HL-60 (cell line): Measurements from ENCODE around the gene SLC39A2.
"Not testable (repeated sequence)": the region's sequence is repeated elsewhere in the genome, so short reads cannot be mapped to it uniquely, and the experiment has no call there.

ENCODE experiments used
- DNase-seq, 2 experiments: peaks; one replicate each; pipeline ENCODE4 v3.0.0-alpha.2; 2010 to 2020; ENCODE audit warnings: low read depth in 1 of 2, low spot score in 1 of 2
- H3K27ac ChIP-seq: fragments of 250-450 bp; sonication (Bioruptor Pico); replicated peaks from 2 replicates; pipeline ENCODE4 v1.5.1; 2020; ENCODE audit warnings: mild to moderate bottlenecking, moderate library complexity
- H3K27me3 ChIP-seq: fragments of 250-450 bp; sonication (Bioruptor Pico); 2 replicates; pipeline ENCODE4 v1.5.1; 2021; ENCODE audit warnings: mild to moderate bottlenecking, moderate library complexity; ENCODE audit not compliant: insufficient read depth, poor library complexity, severe bottlenecking
- H3K4me3 ChIP-seq: replicated peaks from 2 replicates; pipeline ENCODE4 v1.5.1; 2011; ENCODE audit warnings: mild to moderate bottlenecking, control low read depth, low read length; ENCODE audit not compliant: insufficient read depth
- CTCF ChIP-seq: IDR thresholded peaks from one replicate; pipeline ENCODE4 v1.5.1; 2011; ENCODE audit warnings: low read length, control low read depth, inconsistent platforms; ENCODE audit not compliant: insufficient read depth
- GABPA ChIP-seq: IDR thresholded peaks from 2 replicates; pipeline ENCODE4 v1.6.1; 2012; ENCODE audit warnings: low read depth
- POLR2AphosphoS5 ChIP-seq: IDR thresholded peaks from 2 replicates; pipeline ENCODE4 v1.6.1; 2012; ENCODE audit warnings: low read depth
- REST ChIP-seq: IDR thresholded peaks from 2 replicates; pipeline ENCODE4 v1.6.1; 2012; ENCODE audit warnings: low read depth; ENCODE audit not compliant: insufficient replicate concordance
- SPI1 ChIP-seq: IDR thresholded peaks from 2 replicates; pipeline ENCODE4 v1.6.1; 2012; ENCODE audit warnings: low read depth, mild to moderate bottlenecking, borderline replicate concordance

The SLC39A2 gene

GRCh38 chr14:20980906-20981305, 18.2 kb upstream of the SLC39A2 start:
- no peaks in the 10 kb centered on the region for H3K27me3 ChIP-seq
- DNase-seq = no peak
- no peak overlapping the region for H3K4me3 ChIP-seq
- TF ChIP-seq REST = no peak
- no peak for TF ChIP-seq GABPA
- TF ChIP-seq SPI1 = no peak
- no peak for TF ChIP-seq CTCF
- TF ChIP-seq POLR2AphosphoS5 = no peak
- no peak overlapping the region for H3K27ac ChIP-seq

DNA sequence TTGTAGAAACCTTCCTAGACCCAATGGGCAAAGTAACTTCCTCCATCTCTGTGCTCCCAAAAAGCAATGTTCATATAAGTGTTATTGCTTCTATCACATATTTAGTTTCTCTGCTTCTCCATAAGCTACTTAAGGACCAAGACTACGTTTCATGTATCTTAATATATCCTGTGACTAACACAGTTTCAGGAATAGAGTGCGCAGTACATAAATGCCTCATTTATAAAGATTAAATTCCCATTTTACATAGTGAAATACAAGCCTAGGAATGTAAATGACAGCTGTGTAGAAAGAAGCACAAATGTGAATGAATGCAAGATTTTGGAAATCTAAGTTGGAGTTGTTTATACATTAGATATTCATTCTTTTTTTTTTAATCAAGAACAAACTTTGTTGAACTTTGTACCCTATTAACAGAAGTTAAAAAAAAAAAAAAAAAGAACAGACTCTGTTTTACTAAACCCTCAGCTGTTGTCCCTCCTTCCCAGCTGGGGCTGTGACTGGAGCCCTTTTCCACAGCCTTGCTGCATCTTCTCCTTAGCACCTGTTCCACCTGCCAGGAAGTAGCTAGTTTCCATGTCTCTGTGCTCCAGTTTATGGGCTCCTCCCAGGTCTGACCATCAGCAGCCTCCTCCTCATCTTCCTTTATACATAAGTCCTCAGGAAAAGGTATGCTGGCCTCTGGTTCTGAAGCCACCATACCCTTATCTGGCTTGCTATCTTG, 16.3 kb upstream of the SLC39A2 start:
- Histone ChIP-seq H3K27ac (no peak overlapping the region), H3K4me3 (no peak overlapping the region), H3K27me3 (no peaks in the 10 kb centered on the region)
- no peak for TF ChIP-seq GABPA
- no peak for DNase-seq

- peak; percentile 66; the same call in 1 of the 2 replicates for TF ChIP-seq SPI1
- H3K27me3 ChIP-seq, H3K4me3 ChIP-seq: not testable (repeated sequence)
- H3K27ac ChIP-seq = peak overlapping the region; percentile 14; the same call in 1 of the 2 replicates
- peak; percentile 14 to 43 for DNase-seq
These were observed 13.4 kb upstream of the SLC39A2 start for GRCh38 chr14:20985650-20986049.

DNA sequence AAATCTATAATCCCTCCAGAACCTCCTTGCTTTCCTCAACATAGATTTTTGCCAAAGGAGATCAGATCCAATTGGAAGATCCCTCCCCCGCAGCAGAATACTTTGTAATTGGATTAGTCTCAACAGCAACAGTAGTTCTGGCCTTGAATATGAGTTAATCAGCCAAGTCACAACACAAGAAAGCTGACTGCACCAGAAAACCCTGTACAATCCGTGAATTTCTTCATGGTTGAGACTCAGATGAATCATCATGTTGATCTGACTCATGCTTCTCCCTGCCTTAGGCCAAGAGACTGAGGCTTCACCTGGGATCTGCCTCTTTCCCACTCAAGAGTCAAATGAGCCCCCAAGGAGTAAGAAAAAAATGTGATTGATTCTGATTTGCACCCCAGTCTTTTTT, 12.3 kb upstream of the SLC39A2 start:
- Histone ChIP-seq H3K27me3 (no peaks in the 10 kb centered on the region), H3K4me3 (no peak overlapping the region), H3K27ac (no peak overlapping the region)
- peak in 1 of 2 experiments; percentile 75 for DNase-seq
- no peak for TF ChIP-seq GABPA
- no peak for TF ChIP-seq REST
- no peak for TF ChIP-seq SPI1
- TF ChIP-seq CTCF = no peak
- no peak for TF ChIP-seq POLR2AphosphoS5
